Measurements from ENCODE around the gene DENND2D.
"Not testable (repeated sequence)": the region's sequence is repeated elsewhere in the genome, so short reads cannot be mapped to it uniquely, and the experiment has no call there.

The DENND2D gene

DNA sequence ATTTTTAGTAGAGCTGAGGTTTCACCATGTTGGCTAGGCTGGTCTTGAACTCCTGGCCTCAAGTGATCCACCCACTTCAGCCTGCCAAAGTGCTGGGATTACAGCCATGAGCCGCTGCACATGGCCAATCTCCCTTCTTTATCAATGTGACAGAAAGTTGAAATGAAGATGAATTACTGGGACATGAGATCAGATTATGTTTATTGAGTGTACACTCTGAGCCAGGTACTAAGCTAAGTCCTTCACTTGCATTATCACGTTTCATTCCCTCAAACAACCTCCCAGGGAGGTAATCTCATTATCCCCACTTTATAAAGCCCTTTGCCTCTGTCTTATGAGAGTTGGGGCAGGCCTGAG, 20.8 kb upstream of the DENND2D start:
- no peak for DNase-seq

DNA sequence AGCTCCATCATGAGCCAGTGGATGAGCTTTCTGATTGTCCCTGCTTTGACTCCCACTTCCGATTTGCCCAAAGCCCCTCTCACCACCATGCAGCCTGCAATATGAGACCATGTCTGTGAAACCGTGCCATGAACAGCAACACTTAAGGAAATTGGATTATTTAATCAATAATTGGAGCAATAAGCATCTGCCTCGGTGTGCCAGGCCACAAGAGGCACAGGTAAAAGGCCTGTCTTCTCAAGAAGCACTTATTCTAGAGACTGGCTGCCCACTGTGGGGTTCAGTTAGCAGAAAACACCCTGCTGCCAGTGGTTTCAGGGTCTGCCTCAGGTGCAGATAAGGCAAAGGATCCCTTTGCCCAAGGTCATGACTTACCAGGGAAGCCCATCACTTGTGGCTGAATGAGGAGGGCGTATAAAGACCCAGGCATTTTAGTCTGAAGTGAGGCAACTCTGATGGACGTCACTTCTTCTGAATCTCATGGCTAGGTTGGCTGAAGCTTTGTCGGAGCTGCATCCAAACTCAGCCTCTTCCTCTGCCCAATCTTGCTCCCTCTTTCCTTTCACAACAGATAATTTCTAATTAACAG, 19.9 kb upstream of the DENND2D start:
- no peak for DNase-seq

DNA sequence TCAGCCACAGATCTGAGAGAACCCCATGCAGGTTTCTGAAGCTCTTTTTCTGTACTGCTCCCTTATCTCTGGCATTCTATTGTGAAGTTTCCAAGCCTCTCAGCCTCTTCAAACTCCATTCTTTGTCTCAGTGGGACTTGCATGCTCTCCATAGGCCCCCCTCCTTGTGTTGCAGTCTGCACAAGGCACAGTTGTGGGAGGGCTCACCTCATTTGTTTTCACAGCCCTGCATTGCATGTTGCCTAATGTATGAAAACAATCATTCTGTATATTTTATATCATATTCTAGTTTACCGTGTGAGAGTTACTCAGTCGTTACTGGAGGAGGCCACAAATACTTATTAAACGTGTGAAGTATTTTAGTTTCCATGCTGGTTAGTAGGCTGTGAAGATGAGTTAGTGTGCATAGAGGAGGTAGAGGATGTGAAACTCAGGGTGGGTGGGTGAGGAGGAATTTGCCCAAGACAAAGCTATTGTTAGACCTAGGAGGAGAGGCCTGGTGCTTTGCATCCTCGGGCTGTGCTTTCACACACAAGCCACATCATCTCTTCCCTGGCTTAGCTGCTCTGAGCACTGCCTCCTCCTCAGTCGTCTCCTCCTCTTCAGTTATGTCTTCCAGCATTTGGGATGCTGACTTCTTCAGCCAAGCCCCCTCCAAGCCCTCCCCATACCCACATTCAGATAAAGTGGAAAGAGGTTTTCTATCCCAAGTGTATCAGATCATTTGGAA, 19.3 kb upstream of the DENND2D start:
- DNase-seq, result no peak

DNA sequence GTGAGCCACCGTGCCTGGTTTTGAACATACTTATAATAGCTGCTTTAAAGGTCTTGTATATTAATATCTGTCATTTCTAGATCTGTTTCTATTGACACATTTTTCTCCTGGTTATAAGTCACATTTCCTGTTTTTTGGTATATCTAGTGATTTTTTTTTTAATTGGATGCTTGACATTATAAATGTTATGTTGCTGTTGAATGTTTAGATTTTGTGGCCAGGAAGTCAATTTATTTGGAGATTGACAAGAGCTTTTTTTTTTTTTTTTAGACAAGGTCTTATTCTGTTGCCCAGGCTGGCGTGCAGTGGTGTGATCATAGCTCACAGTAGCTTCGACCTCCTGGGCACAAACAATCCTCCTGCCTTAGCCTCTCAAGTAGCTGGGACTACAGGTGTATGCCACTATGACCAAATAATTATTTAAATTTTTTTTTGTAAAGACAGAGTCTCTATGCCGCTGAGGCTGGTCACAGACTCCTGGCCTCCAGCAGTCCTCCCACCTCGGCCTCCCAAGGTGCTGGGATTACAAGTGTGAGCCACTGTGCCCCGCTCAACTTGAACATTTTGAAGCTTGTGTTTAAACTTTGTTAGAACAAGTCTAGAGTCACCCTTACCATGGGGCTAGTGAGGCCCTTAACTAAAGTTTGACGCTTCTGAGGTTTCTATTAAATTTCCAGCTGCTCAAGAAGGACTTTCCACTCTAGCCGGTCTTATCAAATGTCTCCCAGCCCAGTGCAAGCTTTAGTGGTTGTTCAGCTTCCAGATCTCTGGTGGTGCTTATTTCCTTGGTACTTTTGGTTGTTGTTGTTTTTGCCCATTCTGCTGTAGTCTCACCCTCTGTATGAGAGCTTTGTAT, 18.5 kb upstream of the DENND2D start:
- no peak for DNase-seq

GRCh38 chr1:111217183-111217910, 16.9 kb upstream of the DENND2D start:
- no peak for DNase-seq

DNA sequence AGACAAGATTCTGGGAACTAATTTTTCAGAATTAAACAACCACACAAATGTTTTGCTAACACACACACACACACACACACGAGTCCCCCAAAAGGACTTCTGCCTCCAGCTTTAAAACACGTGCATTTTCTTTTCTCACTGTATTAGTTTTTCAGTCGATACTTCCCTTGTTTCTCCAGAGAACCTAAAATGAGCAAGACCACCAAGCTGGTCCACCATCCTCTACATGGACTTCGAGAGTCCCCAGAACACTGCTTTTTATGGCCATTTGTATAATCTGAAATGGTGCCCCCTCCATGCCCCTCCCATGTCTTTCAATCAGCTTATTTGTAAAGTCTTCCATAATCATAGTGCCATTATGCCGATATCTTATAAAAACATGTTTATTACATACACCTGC, 16.3 kb upstream of the DENND2D start:
- no peak for DNase-seq

DNA sequence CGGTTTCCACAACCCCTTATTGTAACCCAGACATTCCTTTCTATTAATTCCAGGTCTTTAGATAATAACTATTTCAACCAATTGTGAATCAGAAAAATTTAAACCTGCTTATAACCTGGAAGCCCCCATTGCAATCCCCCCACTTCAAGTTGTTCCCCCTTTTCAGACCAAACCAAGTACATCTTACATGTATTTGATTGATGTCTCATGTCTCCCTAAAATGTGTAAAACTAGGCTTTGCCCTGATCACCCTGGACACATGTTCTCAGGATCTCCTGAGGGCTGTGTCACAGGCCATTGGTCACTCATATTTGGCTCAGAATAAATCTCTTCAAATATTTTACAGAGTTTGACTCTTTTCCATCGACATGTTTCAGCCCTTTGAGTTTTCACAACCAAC, 14.8 kb upstream of the DENND2D start:
- DNase-seq, result not testable (repeated sequence)

DNA sequence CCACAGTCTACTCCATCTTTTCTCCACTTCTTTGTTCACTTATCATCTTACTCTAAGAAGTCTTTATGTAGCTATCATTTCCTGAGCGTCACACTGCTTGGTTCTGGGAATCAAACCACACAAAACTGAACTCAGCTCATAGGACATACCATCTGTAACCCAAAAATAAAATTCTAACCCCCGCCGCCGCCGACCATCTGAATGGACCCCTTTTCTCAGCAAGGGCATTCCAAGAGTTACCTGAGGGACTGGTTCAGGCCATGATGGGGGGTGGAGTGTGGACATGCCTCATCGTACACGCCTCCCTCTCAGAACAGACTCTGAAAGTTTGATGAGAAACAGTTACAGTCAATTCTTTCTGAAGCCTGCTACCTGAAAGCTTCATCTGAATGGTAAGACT, 14.4 kb upstream of the DENND2D start:
- no peak for DNase-seq

GRCh38 chr1:111214074-111214801, 13.8 kb upstream of the DENND2D start:
- DNase-seq, result no peak

- DNase-seq, result no peak
Measured at GRCh38 chr1:111213412-111213811, 13.0 kb upstream of the DENND2D start.

DNA sequence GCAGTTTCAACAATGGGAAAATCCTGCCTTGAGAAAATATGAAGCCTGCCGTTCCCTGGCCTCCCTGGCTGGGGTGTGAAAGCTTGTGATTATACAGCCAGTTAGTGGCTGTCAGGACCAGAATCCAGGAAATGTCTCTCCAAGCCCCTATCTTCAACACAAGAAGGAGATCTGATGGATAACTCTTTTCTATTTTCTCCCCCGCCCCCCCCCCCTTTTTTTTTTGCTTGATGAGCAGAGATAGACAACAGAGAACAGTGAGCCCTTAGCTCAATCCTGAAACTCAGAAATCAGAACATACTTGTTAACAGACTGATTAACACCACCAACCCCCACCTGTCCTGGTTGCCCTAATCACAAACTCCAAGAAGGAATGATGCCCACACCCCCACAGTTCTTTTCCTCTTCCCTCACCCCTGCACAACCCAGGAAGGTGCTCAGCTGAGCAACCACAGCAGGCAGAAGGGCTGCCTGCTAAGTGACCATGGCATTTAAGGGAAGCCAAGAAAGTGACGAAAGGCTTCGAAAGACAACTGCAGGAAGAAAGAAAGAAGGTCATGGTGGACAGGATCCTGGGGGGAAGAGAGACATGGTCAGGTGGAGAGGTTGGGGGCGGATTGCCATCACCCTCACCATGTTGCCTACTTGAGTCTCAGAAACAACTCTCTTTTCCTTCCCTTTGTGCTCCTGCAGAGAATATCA, 12.3 kb upstream of the DENND2D start:
- DNase-seq, result no peak

- no peak for DNase-seq
Measured at GRCh38 chr1:111211921-111212320, 11.5 kb upstream of the DENND2D start.

DNA sequence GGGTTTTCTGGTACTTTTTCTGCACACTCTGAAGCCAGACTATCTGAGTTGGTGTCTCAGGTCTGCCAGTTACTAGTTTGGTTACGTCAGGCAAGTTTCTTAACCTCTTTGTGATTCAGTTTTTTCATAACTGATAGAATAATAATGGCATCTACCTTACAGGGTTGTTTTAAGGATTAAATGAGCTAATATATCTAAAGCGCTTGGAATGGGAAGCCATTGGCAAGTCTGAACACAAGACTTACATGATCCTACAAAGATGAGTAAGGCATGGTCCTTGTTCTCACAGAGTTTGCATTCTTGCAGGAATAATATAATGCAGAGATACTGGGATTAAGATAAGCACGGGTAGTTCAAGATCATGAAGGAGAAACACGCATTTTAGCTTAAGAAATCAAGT, 9.2 kb upstream of the DENND2D start:
- DNase-seq, result no peak

DNA sequence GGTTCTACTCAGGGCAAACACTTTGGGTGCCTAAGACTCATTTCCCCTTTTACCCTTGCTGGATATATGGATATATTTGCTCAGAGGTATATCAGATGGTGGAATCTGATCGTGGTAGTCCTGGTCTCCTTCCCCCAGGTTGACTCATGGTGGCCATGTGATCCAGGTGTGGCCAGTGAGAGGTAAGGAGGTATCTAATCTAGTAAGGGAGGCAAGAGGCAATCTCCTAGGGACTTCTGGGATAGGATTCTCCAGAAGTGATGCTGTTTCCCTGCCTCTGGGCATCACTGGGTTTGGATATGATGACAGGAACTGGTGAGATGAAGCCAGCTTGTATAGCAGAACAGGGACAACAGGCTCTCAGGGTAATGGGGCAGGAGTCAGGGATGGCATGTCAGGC, 8.5 kb upstream of the DENND2D start:
- DNase-seq, result no peak

GRCh38 chr1:111205714-111206050, 5.2 kb upstream of the DENND2D start:
- DNase-seq, result no peak

- DNase-seq, result no peak
Measured at GRCh38 chr1:111204983-111205713, 4.7 kb upstream of the DENND2D start.

DNA sequence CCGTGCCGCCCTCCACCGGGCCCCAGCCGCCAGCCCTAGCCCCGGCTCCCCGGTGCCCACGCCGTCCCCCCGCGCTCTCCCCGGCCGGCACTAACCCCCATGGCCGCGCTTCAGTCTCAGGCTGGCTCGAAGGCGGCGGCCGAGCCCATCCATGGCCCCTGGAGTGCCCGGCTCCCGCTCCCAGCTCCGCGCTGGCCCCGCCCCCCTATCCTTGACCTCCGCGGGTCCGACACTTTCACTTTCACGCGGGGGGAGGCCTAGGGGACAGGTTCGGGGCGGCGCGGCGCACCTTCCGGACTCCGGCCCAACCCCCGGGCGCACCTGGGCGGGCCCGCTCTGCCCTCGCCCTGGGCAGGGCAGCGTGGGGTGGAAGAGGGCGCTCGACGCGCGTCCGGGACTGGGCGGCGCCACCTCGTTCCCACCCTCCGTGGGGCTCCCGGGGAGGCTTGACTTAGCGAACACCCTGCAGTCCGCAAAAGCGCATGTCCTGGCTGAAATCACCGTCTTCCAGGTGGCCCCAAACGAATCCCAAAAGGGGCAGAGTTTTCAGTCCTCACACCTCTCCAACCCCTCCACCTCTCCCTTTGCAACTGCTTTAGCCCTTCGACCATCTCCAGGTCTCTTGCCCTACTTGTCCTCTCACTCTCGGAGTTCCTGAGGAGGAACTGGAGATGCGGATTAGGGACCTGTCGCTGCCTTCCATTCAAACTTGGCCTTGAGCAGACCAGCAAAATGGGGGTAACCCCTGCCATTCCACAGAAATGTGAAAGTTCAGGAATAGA, 3.9 kb upstream of the DENND2D start:
- no peak for DNase-seq

- peak; percentile 61 for DNase-seq
Measured at GRCh38 chr1:111203681-111204200, 3.3 kb upstream of the DENND2D start.

DNA sequence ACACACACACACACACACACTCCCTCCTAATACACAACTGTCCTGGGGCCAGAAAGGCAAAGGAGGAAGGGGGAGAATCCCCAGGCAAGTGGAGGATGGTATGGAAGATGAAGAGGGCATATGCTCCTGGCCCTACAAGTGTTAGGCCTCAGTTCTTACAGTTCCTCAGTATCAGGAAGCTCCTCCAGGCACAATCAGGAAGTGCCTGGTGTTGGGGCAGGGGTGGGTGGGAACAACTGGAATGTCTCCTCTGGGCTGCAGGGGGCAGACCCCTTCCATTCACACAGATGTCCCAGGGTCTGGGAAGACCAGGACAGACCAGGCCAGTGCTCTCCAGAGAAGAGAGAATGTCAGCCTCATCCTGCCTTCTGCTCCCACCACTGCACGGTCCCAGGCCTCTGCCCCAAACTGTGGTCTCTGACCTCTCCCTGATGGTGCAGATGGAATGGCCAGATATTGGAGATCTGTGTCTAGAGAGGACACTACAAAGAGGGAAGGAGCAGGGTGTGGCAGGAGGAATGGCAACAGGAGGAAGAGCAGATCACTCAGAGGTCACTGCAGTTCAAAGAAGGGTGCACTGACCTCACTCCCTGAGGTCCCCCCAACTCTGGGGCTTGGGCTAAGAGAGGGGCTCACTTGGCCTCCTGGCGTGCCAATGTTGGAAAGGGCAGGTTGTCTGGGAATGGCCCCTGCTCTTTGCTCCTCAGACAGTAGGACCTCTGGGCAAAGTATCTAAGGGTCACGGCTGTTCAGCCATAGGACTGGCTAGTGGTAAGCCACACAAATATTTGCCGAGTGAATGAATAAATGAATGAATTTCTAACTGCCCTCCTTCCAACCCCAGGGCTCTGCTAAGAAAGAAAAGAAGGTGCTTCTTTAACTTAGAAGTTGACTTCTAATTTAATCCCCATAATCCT, 2.5 kb upstream of the DENND2D start:
- no peak for DNase-seq

Measured in right hindlimb (tissue), 1 donor.